HG03097 (cell line): Measurements from ENCODE around the gene MBNL3.
"Not testable (repeated sequence)": the region's sequence is repeated elsewhere in the genome, so short reads cannot be mapped to it uniquely, and the experiment has no call there.

Source experiments
- ATAC-seq: cut with Tn5 transposase; IDR thresholded peaks from one replicate; pipeline ENCODE4 v1.9.1; 2021; ENCODE audit not compliant: unreplicated experiment, low FRiP score

Gene MBNL3

DNA sequence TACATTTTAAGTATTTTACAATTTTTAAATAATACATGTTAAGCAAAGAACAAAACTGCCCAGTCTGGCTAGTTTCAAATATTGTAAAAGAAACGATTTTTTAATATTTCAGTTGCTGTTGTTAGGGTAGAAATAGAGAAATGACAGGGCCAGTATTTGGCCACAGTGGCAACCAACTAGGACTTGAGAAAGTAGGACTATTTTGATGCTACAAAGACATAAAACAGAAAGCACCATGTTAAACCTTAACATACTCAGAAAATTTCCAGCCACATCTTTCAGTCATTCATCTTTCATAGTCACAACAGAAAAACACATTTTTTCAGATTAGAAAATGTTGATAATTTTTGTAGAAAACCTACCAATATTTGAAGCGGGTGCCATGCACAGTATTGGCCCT is 104.5 kb downstream of the MBNL3 start:
- no peak for ATAC-seq

DNA sequence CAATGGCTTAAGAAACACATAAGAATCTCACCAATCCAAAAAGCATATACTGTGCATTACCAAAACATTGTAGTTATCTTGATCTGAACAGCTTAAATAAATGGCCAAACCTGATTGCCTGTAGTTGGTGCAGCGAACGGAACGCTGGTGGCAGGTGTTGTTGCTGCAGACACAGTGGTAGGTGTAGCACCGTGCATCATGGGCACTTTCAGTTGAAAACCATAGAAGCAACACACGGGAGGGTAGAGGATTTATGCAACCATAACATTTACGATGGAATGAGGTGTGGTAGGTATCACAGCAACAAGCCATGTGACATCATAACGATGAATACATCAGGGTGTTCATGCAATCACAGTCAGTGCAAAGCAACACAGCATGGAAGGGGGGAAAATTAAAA is 106.8 kb downstream of the MBNL3 start:
- ATAC-seq: no peak

DNA sequence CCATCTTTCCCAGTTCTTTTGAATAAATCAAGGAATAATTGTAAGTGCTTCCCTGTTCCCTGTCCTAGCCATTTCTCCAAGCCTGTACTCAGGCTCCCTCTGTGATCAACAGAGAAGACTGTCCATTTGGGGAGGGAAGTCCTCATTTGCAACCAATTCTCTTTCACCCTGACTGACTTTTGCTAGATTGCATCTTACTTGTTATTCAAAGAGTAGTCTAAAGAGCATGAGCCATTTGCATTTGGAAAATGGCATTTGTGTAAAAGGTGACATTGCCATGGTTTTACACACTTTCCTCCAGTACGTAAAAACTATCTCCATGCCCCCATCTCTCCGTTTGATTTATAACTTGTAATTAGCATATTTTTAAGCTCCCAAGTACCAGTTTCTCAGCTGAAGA is 110.6 kb downstream of the MBNL3 start:
- no peak for ATAC-seq

DNA sequence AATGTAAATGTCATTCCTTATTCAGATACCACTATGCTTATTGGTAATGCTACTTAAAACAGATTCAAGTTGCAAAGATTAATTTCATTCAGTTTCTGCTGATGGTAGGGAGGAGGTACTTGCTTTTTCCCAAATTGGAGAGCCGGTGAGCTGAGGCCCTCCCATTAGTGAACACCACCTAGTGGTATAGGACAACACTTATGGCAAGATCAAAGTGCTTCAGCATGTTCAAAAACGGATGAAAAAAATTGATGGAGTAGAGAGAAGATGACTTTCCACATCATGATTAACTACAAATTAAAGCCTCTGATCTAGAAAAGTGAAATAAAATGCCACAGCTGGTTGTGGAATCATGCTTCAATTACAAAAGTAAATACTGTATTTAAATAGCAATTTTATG is 112.9 kb downstream of the MBNL3 start:
- no peak for ATAC-seq

DNA sequence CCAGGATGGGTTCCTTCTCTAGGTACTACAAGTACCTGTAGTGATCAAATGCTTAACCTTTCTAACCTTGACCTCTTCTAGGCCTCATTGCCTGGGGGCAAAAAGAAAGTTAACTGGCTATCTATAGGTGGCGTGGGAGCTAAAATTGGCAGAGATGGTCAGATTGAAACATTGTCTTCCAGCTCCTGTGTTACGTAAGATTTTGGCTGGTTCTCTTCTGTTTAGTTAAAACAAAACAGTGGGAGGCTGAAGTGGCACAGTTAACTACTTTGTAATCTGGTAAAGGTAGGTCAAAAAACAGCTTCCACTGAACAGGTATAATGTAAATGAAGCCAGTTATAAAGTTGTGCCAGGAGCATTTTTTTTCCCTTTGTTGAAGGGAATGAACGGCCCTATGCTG is 115.2 kb downstream of the MBNL3 start:
- no peak for ATAC-seq

DNA sequence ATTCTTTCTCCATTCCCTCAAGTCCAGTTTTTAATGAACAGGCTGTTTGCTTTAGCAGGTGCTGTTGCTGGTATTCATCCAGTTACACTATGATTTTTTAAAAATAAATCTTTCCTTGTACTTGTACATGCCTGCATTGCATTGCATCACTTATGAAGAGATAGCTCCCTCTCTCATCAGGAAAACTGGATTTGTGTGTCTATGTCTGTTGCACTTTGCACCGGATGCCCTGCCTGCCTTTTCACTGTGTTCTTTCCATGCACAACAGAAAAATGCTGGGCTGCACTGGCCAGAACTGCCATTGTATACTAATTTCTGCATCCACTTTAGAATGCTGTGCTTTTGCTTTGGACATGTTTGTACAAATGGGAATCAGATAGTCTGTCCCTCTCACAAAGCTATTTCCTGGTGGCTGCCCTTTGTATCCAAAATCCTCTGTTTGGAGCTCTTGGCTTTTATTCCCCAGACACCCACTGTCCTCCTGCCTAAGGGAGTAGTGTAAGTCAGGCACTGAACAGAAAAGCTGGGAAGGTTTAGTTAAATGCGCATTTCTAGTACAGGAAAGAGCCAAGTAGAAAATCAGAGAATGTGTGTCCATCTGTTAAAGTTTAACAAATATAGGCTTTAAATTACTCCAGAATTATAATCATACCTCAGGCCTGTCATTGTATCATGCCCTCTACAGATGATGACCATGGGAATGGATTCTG is 119.1 kb downstream of the MBNL3 start:
- ATAC-seq: no peak

DNA sequence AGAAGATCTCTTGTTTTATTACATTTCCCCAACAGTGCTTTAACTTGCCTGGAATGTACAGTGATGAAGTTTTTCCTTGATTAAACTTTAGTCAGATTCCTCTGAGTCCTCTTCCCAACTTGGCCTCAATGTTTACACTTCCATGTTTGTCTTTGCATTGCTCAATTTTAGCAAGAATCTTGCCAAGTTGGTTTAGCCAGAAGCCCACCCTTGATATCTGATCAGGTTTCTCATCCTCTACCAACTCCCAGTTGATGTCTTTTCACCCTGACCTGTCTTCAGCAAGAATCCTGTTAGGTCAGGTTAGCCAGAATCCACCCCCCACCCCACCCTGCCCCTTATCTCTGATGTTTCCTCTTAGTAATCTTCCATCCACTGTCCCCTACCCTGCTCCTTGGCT is 120.9 kb downstream of the MBNL3 start:
- ATAC-seq: no peak

DNA sequence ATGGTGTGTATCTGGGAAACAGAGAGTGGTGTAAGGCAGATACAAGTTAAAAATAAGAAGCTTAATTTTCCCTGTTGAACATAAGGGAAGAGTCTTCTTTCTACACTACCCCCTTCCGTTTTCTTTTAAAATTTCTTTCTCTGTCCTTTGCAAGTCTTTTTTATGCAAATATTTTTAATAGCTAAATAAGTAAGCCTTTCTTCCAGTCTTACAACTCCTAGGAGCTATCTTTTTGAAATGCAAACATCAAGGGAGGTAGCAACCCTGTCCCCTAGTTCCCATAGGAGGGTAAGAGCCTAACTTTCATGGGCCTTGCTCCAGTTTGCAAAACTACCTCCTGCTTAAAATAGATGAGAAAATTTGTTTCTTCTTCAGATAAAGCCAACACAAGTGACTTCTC is 121.5 kb downstream of the MBNL3 start:
- no peak for ATAC-seq

DNA sequence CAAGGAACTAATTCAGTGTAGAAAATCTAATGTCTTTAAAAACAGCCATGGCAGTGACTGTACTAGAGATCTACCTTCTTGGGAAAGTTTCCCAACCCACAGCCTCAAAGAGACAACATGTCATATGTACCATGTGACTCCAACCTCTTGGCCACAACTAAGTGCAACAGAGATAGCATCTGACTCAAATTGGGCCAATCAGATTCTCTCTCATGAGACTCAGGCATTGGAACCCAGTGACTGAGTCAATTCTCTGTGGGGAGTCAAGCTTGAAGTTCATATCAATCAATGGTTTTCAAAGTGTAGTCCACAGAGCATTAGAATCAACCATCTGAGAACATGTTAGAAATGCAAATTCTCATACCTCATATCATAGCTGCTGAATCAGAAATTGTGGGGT is 123.3 kb downstream of the MBNL3 start:
- no peak for ATAC-seq

DNA sequence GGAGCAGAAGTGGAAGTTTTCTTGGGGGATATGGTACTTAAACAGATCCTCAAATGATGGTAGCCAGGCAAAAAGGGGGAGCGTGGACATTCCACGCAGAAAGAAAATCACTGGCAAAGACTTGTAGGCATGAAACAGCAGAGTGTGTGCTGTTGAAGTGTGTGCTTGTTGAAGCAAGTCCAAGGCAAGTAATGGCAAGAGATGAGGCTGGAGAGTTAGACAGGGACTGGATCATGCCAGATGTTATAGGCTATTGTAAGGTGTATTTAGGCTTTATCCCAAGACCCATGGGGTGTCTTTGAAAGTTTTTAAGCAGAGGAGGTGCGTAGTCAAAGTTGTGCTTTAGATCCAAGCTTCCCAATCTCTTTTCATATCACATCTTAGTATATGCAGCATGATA is 124.5 kb downstream of the MBNL3 start:
- ATAC-seq: no peak

DNA sequence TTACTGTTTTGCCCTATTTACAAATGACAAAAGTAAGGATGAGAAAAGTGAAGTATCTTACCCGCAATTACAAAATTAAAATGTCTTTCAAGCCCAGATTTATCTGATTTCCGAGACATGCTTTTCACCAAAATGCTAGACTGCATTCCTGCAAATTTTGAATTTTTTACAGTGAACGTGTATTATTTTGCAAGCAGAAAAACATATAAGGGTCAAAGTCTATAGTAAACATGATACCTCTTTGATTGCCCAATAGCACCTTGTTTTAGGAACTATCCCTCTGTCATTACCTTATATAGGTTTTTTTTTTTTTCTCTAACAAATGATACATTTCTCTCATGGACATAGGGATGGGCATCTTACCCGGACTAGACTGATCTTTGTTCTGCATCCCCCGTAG is 135.4 kb downstream of the MBNL3 start:
- no peak for ATAC-seq

DNA sequence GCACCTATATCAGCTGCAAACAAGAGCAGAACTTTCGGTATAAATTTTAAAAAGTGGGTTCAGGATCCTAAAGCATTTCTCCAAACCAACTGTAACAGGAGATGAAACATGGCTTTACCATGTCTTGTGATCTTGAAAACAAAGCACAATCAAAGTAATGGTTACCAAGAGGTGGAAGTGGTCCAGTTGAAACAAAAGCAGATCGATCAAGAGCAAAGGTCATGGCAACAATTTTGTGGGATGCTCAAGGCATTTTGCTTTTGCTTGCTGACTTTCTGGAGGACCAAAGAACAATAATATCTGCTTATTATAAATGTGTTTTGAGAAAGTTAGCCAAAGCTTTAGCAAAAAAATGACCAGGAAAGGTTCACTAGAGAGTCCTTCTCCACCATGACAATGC is 152.7 kb downstream of the MBNL3 start:
- no peak for ATAC-seq

DNA sequence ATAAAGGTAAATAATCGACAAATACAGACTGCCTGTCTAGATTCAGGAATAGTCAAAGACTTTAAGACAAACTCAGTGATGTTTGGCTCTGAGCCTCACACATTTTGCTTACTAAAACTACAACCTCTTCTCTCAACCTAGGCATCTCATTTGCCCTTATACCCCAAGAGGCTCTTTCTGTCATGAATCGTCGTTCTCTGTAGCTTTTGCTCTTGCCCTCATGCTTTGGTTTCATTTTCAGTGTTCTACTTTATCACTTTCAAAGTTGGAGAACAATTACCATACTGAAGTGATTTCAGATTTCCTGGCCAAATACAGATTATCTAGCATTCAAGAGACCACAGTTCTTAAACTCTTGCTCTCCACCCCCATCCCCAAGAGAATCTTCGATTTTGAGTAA is 155.5 kb downstream of the MBNL3 start:
- ATAC-seq: no peak

DNA sequence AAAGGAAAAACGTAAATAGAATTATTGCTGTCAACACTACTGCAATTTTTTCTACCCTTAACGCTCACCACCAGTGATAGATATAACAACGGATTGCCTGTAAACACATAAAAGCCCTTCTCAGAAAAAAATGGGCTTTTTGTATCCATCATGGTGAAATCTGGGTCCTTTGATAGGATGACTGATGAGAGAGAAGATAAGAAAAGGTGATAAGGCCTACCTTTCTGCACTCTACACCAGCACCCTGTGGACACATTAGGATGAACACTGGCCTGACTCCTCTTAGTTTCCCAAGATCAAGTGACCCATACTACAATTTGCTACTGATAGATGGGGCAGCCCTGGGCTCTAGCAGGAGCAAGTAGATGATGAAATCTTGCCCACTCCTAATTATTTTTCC is 157.3 kb downstream of the MBNL3 start:
- no peak for ATAC-seq

DNA sequence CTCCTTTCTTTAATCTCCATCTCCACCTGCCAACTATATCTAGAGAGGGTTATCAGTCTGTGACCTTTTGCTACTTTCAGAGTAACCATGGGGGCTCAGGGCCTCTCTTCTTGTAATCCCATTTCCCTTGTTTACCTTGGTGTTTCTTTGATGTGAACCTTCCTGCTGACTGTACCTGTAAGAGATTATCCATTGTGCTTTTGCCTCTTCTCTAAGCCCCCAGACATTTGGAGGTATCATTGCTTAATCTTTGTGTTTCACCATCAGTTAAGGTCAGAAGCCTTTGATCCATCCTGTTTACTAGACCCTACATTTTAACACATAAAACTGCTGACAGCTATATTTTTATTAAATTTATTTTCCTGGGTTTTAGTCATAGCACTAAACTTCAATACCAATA is 157.8 kb downstream of the MBNL3 start:
- ATAC-seq: no peak

DNA sequence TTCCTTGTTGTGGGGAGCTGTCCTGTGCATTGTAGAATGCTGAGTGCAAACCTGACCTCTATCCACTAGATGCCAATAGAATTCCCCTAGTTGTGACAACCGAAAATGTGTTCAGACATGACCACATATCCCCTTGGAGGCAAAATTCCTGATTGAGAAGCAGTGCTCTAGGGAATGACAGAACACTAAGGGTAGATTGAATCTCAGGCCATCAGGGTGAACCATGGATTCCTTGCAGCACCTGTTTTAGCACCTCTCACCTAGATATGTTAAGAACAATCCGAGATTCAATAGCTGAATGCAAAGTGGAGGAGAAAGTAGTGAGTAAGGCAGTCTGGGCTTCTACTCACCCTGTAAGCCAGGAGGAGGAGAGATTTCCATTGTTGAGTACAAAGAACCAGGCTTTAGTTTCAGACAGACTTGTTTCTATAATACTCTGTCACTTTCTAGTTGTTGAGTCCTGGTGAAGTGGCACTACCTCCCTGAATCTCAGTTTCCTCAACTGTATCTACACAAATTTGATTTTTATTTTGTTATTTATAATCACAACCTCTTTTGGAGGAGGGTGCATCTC is 158.6 kb downstream of the MBNL3 start:
- no peak for ATAC-seq

DNA sequence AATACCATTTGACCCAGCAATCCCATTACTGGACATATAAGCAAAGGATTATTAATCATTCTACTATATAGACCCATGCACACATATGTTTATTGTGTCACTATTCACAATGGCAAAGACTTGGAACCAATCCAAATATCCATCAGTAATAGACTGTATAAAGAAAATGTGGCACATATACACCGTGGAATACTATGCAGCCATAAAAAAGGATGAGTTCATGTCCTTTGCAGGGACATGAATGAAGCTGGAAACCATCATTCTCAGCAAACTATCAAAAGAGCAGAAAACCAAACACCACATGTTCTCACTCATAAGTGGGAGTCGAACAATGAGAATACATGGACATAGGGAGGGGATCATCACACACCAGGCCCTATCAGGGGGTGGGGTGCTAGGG is 161.9 kb downstream of the MBNL3 start:
- ATAC-seq: not testable (repeated sequence)
